HCT116 (cell line): ENCODE measurements around the gene LHPP. TPM values are rescaled to one million over a fixed set of nuclear protein-coding genes. Genes with fewer than 3 reads are reported as not detected.

ENCODE experiments used
- ATAC-seq: fragments of 200-7000 bp; cut with Tn5 transposase; 2 replicates; pipeline ENCODE4 v1.9.1; 2020; ENCODE audit warnings: mild to moderate bottlenecking, moderate library complexity
- BruUV-seq: library from RNA; stranded (reverse); fragments of 400-500 nt; replicated peaks from 2 replicates; lab custom pipeline; 2021; lab: Mats Ljungman, UMichigan
- CTCF ChIA-PET: fragments of 300-600 bp; sonication (Branson Sonifier 250); formaldehyde crosslinking; loops from one replicate; lab custom pipeline; 2021; ENCODE audit warnings: antibody characterized with exemption; lab: Charles Lee
- POLR2A ChIA-PET: fragments of 300-600, 350-600 bp; sonication (Branson Sonifier 250); formaldehyde crosslinking; loops from one replicate; lab custom pipeline; 2021; ENCODE audit warnings: antibody characterized with exemption; lab: Charles Lee
- RAD21 ChIA-PET, 2 experiments: fragments of 300-600 bp; sonication (Branson Sonifier 250); formaldehyde crosslinking; loops; one replicate each; lab custom pipeline; 2023; ENCODE audit warnings: low total read pairs in 2 of 2; ENCODE audit not compliant: uncharacterized antibody in 2 of 2, unreplicated experiment in 2 of 2, low non-redundant PET in 1 of 2; lab: Charles Lee
- DNase-seq: peaks from one replicate; pipeline ENCODE4 v3.0.0-alpha.2; 2010; ENCODE audit warnings: low read depth, low spot score
- H2AFZ ChIP-seq: fragments of 200-600 bp; shearing (Covaris generic), sonication (generic); 2 replicates; pipeline ENCODE4 v1.6.1; 2017; ENCODE audit warnings: low read depth, mixed run types, mixed read lengths, antibody characterized with exemption, low read length; ENCODE audit not compliant: poor library complexity, severe bottlenecking
- H3K27ac ChIP-seq: 2 replicates; pipeline ENCODE4 v1.5.1; 2012; ENCODE audit warnings: low read depth, low read length
- H3K27me3 ChIP-seq: fragments of 200-600 bp; sonication (generic); 2 replicates; pipeline ENCODE4 v1.6.1; 2016; ENCODE audit warnings: mixed run types, low read length, mixed read lengths; ENCODE audit not compliant: insufficient read depth
- H3K36me3 ChIP-seq, 2 experiments: fragments of 200-500 bp in 1 of 2; fragments of 200-600 bp in 1 of 2; sonication (Bioruptor generic) in 1 of 2; sonication (generic) in 1 of 2; 2 replicates each; pipeline versions ENCODE4 v1.5.1 to v1.6.1; 2014 to 2016; ENCODE audit warnings: low read length in 2 of 2, inconsistent platforms in 1 of 2, mixed read lengths in 1 of 2, mixed run types in 1 of 2; ENCODE audit not compliant: insufficient read depth in 2 of 2, control insufficient read depth in 1 of 2
- H3K4me1 ChIP-seq, 2 experiments: fragments of 200-600 bp in 1 of 2; sonication (generic) in 1 of 2; 2 replicates each; pipeline versions ENCODE4 v1.5.1 to v1.6.1; 2012 to 2017; ENCODE audit warnings: low read length in 2 of 2, inconsistent platforms in 1 of 2, mild to moderate bottlenecking in 1 of 2, mixed read lengths in 1 of 2, mixed run types in 1 of 2, moderate library complexity in 1 of 2; ENCODE audit not compliant: insufficient read depth in 2 of 2, control insufficient read depth in 1 of 2
- H3K4me2 ChIP-seq: fragments of 200-600 bp; sonication (generic); 2 replicates; pipeline ENCODE4 v1.6.1; 2017; ENCODE audit warnings: mixed run types, low read length, mixed read lengths
- H3K4me3 ChIP-seq, 2 experiments: fragments of 200-600 bp in 1 of 2; sonication (generic) in 1 of 2; replicated peaks in 1 of 2; 2 replicates each; pipeline ENCODE4 v1.5.1; 2011 to 2016; ENCODE audit warnings: low read length in 2 of 2, control low read depth in 1 of 2, low read depth in 1 of 2, mild to moderate bottlenecking in 1 of 2, mixed read lengths in 1 of 2, mixed run types in 1 of 2
- H3K79me2 ChIP-seq: fragments of 200-600 bp; sonication (generic); 2 replicates; pipeline ENCODE4 v1.6.1; 2017; ENCODE audit warnings: mild to moderate bottlenecking, mixed run types, low read length, moderate library complexity, mixed read lengths; ENCODE audit not compliant: insufficient read depth
- H3K9ac ChIP-seq: fragments of 200-600 bp; sonication (generic); 2 replicates; pipeline ENCODE4 v1.6.1; 2016; ENCODE audit warnings: low read length, mixed read lengths
- H3K9me2 ChIP-seq: fragments of 200-600 bp; sonication (generic), shearing (Covaris generic); 2 replicates; pipeline ENCODE4 v1.6.1; 2017; ENCODE audit warnings: mixed run types, mild to moderate bottlenecking, moderate library complexity; ENCODE audit not compliant: insufficient read depth
- H3K9me3 ChIP-seq, 2 experiments: fragments of 200-500 bp in 1 of 2; fragments of 200-600 bp in 1 of 2; sonication (Bioruptor generic) in 1 of 2; sonication (generic) in 1 of 2; 2 replicates each; pipeline ENCODE4 v1.6.1; 2014 to 2017; ENCODE audit warnings: low read length in 2 of 2, mixed read lengths in 2 of 2, inconsistent platforms in 1 of 2, low read depth in 1 of 2, mild to moderate bottlenecking in 1 of 2, mixed run types in 1 of 2, moderate library complexity in 1 of 2; ENCODE audit not compliant: control insufficient read depth in 1 of 2, insufficient read depth in 1 of 2
- H4K20me1 ChIP-seq: fragments of 200-600 bp; sonication (generic), shearing (Covaris generic); 2 replicates; pipeline ENCODE4 v1.6.1; 2017; ENCODE audit warnings: mixed run types, mild to moderate bottlenecking, moderate library complexity; ENCODE audit not compliant: insufficient read depth
- ATF3 ChIP-seq: IDR thresholded peaks from 2 replicates; pipeline ENCODE4 v1.6.1; 2012
- CBX3 ChIP-seq: IDR thresholded peaks from 2 replicates; pipeline ENCODE4 v1.6.1; 2012; ENCODE audit warnings: low read depth
- EGR1 ChIP-seq: IDR thresholded peaks from 2 replicates; pipeline ENCODE4 v1.6.1; 2012; ENCODE audit warnings: low read depth
- EZH2 ChIP-seq: fragments of 200-600 bp; sonication (generic); IDR thresholded peaks from 2 replicates; pipeline ENCODE4 v1.6.1; 2017; ENCODE audit warnings: antibody characterized with exemption, mixed run types
- FOSL1 ChIP-seq: IDR thresholded peaks from 2 replicates; pipeline ENCODE4 v1.6.1; 2012; ENCODE audit warnings: low read depth
- JUND ChIP-seq: IDR thresholded peaks from 2 replicates; pipeline ENCODE4 v1.6.1; 2012
- MAX ChIP-seq: IDR thresholded peaks from 2 replicates; pipeline ENCODE4 v1.6.1; 2012
- POLR2A ChIP-seq: IDR thresholded peaks from 2 replicates; pipeline ENCODE4 v1.7.0; 2011; ENCODE audit warnings: borderline replicate concordance; ENCODE audit not compliant: insufficient read depth, insufficient read length; ENCODE audit errors: extremely low read depth
- POLR2AphosphoS5 ChIP-seq: IDR thresholded peaks from 2 replicates; pipeline ENCODE4 v1.6.1; 2011; ENCODE audit warnings: mild to moderate bottlenecking, low read depth, low read length, moderate library complexity
- RAD21 ChIP-seq: IDR thresholded peaks from 2 replicates; pipeline ENCODE4 v1.6.1; 2012; ENCODE audit warnings: low read depth, mild to moderate bottlenecking
- REST ChIP-seq: IDR thresholded peaks from 2 replicates; pipeline ENCODE4 v1.6.1; 2012; ENCODE audit warnings: low read depth
- SP1 ChIP-seq: IDR thresholded peaks from 2 replicates; pipeline ENCODE4 v1.6.1; 2012; ENCODE audit warnings: low read depth
- ZBTB33 ChIP-seq: IDR thresholded peaks from 2 replicates; pipeline ENCODE4 v1.6.1; 2011; ENCODE audit warnings: mild to moderate bottlenecking, low read length, moderate library complexity; ENCODE audit not compliant: insufficient replicate concordance; ENCODE audit errors: extremely low read depth
- ZNF274 ChIP-seq: fragments of 200-500 bp; sonication (Bioruptor generic); IDR thresholded peaks from 2 replicates; pipeline ENCODE4 v1.6.1; 2014; ENCODE audit warnings: mild to moderate bottlenecking, low read depth, low read length, inconsistent platforms
- intact Hi-C: fragments of 100-400 bp; cut with micrococcal nuclease; formaldehyde crosslinking; loops from 2 replicates; pipeline ENCODE4 v1.10.0; 2022
- total RNA-seq: library from RNA; stranded (reverse); gene quantifications from one replicate; pipeline ENCODE4 v1.2.1, GENCODE V29; 2021; ENCODE audit not compliant: unreplicated experiment

LHPP gene
- total RNA-seq, 1 experiment from 2014 or later: 45.8 TPM

- no peak for TF ChIP-seq CBX3
- CTCF ChIA-PET: no interaction called here
- H3K36me3 ChIP-seq: no peaks in the 10 kb centered on the region
- H3K27ac ChIP-seq: no peak overlapping the region
- H3K9ac ChIP-seq: no peak overlapping the region
- POLR2A ChIA-PET: no interaction called here
- H3K4me2 ChIP-seq: no peak overlapping the region
- no peaks in the 10 kb centered on the region for H4K20me1 ChIP-seq
- no peaks in the 10 kb centered on the region for H3K9me2 ChIP-seq
- H3K27me3 ChIP-seq: no peaks in the 10 kb centered on the region
- no peak overlapping the region for H2AFZ ChIP-seq
- BruUV-seq: no TSS peak
- ATAC-seq: no peak
- no peaks in the 10 kb centered on the region for H3K4me1 ChIP-seq
- no peak overlapping the region for H3K4me3 ChIP-seq
- no peaks in the 10 kb centered on the region for H3K79me2 ChIP-seq
- no peak for DNase-seq
- intact Hi-C loops: no loop called here
- H3K9me3 ChIP-seq: no peaks in the 10 kb centered on the region
- RAD21 ChIA-PET: no interaction called here
These were observed 115.2 kb downstream of the LHPP start for GRCh38 chr10:124576526-124577420.

- Histone ChIP-seq H3K4me3 (no peak overlapping the region), H3K9me2 (no peaks in the 10 kb centered on the region), H3K79me2 (no peaks in the 10 kb centered on the region), H4K20me1 (no peaks in the 10 kb centered on the region), H3K9me3 (no peaks in the 10 kb centered on the region), H3K9ac (no peak overlapping the region), H3K4me1 (no peaks in the 10 kb centered on the region), H2AFZ (no peak overlapping the region), H3K27ac (no peak overlapping the region), H3K4me2 (no peak overlapping the region), H3K27me3 (no peaks in the 10 kb centered on the region), H3K36me3 (no peaks in the 10 kb centered on the region)
- POLR2A ChIA-PET: no interaction called here
- RAD21 ChIA-PET: no interaction called here
- ATAC-seq (no peak), DNase-seq (no peak)
- intact Hi-C loops: no loop called here
- CTCF ChIA-PET: no interaction called here
- BruUV-seq: no TSS peak
- TF ChIP-seq REST (no peak), RAD21 (no peak), JUND (no peak), EGR1 (no peak), ZBTB33 (no peak), FOSL1 (no peak), POLR2A (no peak), ATF3 (no peak), EZH2 (no peak), ZNF274 (no peak), MAX (no peak), SP1 (no peak), CBX3 (no peak), POLR2AphosphoS5 (no peak)
These were observed 116.0 kb downstream of the LHPP start for GRCh38 chr10:124577651-124578050.
